GM10248 (cell line): ENCODE data around the gene FOXK2.

Source experiments
- CTCF ChIA-PET: fragments of 300-600 bp; sonication (Branson Sonifier 250); formaldehyde crosslinking; extraction: SDS; loops from one replicate; lab custom pipeline; 2021; ENCODE audit warnings: antibody characterized with exemption; lab: Yijun Ruan, JAX
- POLR2A ChIA-PET: fragments of 350-650 bp; sonication (Branson Sonifier 250); formaldehyde crosslinking; extraction: SDS; loops from one replicate; lab custom pipeline; 2020; ENCODE audit warnings: antibody characterized with exemption; lab: Yijun Ruan, JAX
- DNase-seq: peaks from one replicate; pipeline ENCODE4 v3.0.0; 2012; ENCODE audit errors: extremely low spot score
- TF ChIP-seq, protein P1 (sequence below): IDR thresholded peaks from 2 replicates; pipeline ENCODE4 v1.5.1; 2012; ENCODE audit warnings: mild to moderate bottlenecking, low read depth; ENCODE audit errors: extremely low read depth, missing control alignments, control extremely low read depth

The FOXK2 gene

DNA sequence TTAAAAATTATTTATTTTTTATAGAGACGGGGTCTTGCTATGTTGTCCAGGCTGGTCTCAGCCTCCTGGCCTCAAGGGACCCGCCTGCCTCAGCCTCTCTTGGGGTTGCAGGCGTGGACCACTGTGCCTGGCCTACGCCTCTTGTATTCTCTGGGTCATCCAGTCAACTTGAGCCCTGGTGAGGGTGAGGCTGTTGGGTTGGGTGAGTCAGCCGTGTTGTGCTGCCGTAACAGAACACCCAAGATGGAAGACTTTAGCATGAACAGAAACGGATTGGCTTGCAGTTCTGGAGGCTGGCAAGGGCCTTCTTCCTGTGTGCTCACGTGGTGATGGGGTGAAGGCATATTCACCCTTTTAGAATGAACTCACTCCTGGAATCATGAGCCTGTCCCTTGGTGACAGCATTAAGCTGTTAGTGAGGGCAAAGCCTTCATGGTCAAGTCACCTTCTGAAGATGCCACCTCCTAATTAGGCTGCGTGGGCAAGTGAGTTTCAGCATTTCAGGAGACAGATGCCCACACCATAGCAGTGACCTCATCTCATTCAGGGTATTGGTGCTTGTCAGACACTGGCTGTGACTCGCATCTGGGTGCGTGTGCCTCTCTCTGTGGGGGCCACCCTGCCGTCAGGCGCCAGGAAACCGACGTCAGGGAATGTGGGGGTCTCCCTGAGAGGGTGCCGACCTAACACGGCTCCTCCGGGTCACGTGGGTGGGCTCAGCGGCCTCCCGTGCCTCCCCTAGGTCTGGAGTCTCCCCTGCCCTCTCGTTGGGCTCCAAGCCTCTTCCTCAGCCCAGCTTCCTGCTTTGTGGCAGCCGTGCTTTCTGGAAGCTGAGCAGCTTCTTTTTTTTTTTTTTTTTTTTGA, 79.0 kb downstream of the FOXK2 start:
- TF ChIP-seq, protein P1, sequence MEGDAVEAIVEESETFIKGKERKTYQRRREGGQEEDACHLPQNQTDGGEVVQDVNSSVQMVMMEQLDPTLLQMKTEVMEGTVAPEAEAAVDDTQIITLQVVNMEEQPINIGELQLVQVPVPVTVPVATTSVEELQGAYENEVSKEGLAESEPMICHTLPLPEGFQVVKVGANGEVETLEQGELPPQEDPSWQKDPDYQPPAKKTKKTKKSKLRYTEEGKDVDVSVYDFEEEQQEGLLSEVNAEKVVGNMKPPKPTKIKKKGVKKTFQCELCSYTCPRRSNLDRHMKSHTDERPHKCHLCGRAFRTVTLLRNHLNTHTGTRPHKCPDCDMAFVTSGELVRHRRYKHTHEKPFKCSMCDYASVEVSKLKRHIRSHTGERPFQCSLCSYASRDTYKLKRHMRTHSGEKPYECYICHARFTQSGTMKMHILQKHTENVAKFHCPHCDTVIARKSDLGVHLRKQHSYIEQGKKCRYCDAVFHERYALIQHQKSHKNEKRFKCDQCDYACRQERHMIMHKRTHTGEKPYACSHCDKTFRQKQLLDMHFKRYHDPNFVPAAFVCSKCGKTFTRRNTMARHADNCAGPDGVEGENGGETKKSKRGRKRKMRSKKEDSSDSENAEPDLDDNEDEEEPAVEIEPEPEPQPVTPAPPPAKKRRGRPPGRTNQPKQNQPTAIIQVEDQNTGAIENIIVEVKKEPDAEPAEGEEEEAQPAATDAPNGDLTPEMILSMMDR, result no peak
- ChIA-PET CTCF (no interaction called here), POLR2A (no interaction called here)
- no peak for DNase-seq

DNA sequence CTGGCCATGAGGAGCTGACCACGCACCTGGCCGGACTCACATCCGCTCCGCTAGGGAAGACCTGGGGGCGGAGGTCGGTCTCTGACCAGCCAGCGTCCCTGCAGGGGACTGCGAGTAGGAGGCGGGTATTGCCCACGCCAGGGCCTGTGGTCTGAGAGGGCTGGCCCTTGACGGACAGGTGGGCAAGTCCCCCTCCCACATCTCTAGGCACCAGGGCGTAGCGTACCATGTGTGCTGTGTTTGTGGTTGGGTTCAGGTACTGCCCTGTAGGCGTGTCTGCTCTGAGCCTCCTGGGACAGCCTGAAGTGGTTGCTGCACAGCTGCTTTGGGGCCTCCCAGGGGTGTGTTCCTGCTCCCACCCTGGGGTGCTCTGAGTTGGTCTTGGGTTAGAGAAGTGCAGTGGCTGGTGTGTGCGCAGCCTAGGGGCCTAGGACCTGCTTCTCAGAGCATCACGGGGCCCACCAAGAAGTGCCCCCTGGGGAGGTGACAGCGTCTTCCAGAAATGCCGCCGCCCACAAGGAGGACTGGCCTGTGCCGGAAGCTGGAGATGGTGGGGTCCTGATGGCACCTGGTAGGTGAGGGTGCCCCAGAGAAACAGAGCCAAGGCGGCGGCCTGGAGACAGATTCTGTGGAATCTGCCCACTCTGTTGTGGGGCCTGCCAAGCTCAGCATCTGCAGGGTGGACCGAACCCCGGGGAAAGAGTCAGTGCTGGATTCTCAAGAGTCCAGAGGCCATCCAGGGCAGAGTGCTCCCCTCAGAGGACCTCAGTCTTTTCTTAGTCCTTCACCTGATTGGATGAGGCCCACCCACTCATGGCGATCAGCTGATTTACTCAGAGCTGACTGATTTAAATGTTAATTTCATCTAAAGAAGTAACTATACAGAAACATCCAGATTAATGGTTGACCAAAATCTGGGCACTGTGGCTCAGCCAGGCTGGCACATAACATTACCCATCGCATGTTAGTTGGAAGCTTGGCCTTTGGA, 80.4 kb downstream of the FOXK2 start:
- POLR2A ChIA-PET, result no interaction called here
- DNase-seq, result peak; percentile 54
- TF ChIP-seq, protein P1, result no peak
- CTCF ChIA-PET, result no interaction called here

DNA sequence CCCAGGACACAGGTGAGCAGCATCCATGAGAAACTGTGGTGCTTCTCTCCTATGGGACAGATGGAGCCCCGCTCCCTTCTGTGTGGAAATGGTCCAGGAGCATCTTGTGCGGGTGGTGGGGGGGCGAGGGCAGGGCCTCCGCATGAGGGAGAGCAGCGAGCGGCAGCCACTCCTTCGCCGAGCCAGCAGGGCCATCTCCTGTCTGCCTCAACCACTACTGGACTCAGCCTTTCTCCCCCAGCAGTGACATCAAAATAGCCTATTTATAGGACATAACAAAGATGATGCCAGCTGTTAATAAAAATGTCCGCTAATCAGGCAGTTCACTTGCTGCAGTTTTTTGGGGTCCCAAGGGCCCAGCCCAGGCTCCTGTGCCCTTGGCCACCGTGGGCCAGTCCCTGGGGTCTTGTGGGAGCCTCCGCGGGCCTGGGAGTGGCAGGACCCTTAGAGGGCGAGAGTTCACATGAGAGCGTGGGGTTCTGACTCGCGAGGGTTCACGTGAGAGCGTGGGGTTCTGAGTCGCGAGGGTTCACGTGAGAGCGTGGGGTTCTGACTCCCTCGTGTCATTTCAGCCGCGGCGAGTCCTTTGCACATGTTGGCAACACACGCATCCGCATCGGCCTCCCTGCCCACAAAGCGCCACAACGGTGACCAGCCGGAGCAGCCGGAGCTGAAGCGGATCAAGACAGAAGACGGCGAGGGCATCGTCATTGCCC, 81.4 kb downstream of the FOXK2 start:
- CTCF ChIA-PET, result no interaction called here
- TF ChIP-seq, protein P1, result no peak
- no peak for DNase-seq
- POLR2A ChIA-PET, result no interaction called here

DNA sequence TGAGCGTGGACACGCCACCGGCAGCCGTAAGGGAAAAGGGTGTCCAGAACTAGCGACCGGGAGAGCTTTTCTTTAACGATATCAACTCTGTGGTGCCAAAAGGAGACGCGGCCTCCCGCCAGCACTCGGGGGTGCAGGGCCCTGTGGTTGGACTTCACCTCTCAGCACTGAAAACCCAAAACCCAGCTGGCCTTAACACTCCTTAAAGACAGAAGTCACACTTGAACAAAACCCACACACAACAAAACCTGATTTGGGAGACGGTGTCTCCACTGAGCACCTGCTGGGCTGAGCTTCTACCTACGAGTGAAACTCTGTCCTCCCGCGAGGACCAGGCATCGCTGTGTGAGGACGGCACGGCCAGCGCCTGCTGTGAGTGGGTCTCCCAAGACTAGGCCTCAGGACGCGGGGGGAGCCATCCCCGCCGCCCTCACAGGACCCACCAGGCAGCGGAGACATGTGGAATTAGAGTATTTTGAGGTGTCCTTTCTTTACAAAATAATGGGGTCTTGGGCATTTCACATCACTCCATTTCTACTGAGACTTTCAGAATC, 82.0 kb downstream of the FOXK2 start:
- TF ChIP-seq, protein P1, result no peak
- POLR2A ChIA-PET, result no interaction called here
- CTCF ChIA-PET, result interaction anchor here (1.0 kb wide), 1 partner anchor 10 kb away, joined by 3 read pairs; no protein-coding TSS in a partner anchor
- no peak for DNase-seq

DNA sequence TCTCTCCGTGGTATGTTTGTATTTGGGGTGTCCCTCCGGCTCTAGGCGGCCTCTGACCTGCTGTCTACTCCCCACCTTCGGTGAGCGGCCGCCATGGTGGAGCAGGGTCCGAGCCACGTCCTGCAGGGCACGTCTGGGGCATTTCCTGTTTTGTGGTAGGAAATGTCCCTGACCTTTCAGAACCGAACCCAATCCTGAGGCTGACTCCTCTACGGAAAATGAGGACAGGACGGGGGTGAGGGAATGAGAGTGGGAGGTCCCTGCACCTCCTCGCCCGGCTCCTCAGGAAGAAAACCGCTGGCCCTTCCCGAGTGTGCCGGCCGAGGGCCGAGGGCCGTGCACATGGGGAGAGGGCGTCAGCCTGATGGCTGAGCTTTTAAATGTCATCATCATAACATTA, 83.0 kb downstream of the FOXK2 start:
- ChIA-PET POLR2A (no interaction called here), CTCF (interaction anchor here (1.0 kb wide), 1 partner anchor 9 kb away, joined by 3 read pairs; no protein-coding TSS in a partner anchor)
- TF ChIP-seq, protein P1, result no peak
- no peak for DNase-seq
